HepG2 (cell line): Measurements from ENCODE around the gene ANKRD13C. TPM values are rescaled to one million over a fixed set of nuclear protein-coding genes. Genes with fewer than 3 reads are reported as not detected.

Experiments
- ARNT ChIP-seq: fragments of 450-650 bp; IDR thresholded peaks from 2 replicates; pipeline ENCODE4 v1.6.1; 2017
- GTF3A ChIP-seq: sonication (generic); formaldehyde crosslinking; conservative IDR thresholded peaks from 2 replicates; pipeline ENCODE4 v1.4.0; 2020; ENCODE audit warnings: mild to moderate bottlenecking, missing genetic modification reagents
- KMT2B ChIP-seq: IDR thresholded peaks from 2 replicates; pipeline ENCODE4 v1.6.1; 2016; ENCODE audit warnings: missing genetic modification reagents, missing compliant biosample characterization
- POLR2AphosphoS2 ChIP-seq: IDR thresholded peaks from 2 replicates; pipeline ENCODE4 v1.6.1; 2011; ENCODE audit warnings: low read depth, low read length, improper control_type of control experiment
- SIX1 ChIP-seq: sonication (generic); formaldehyde crosslinking; IDR thresholded peaks from 2 replicates; pipeline ENCODE4 v1.4.0; 2020; ENCODE audit warnings: missing genetic modification reagents, borderline replicate concordance
- ZIK1 ChIP-seq: sonication (generic); formaldehyde crosslinking; IDR thresholded peaks from 2 replicates; pipeline ENCODE4 v1.5.0; 2020; ENCODE audit warnings: mild to moderate bottlenecking, low read depth, missing genetic modification reagents, borderline replicate concordance
- ZNF354B ChIP-seq: sonication (generic); formaldehyde crosslinking; IDR thresholded peaks from 2 replicates; pipeline ENCODE4 v1.8.0; 2022; ENCODE audit warnings: mild to moderate bottlenecking, missing genetic modification reagents
- ZNF547 ChIP-seq: sonication (generic); formaldehyde crosslinking; IDR thresholded peaks from 2 replicates; pipeline ENCODE4 v1.5.1; 2020; ENCODE audit warnings: mild to moderate bottlenecking, missing genetic modification reagents
- ZNF670 ChIP-seq: sonication (generic); formaldehyde crosslinking; IDR thresholded peaks from 2 replicates; pipeline ENCODE4 v1.8.0; 2022; ENCODE audit warnings: mild to moderate bottlenecking, missing genetic modification reagents, borderline replicate concordance
- ZNF816 ChIP-seq: sonication (generic); formaldehyde crosslinking; IDR thresholded peaks from 2 replicates; pipeline ENCODE4 v1.8.0; 2022; ENCODE audit warnings: missing genetic modification reagents, mild to moderate bottlenecking, borderline replicate concordance
- polyA plus RNA-seq, 8 experiments: library from polyadenylated mRNA; depleted of rRNA in 3 of 8; stranded (reverse) in 7 of 8; unstranded in 1 of 8; fragments of >200 nt; fragmentation: Illumina TruSeq in 4 of 8; extraction: Trizol in 4 of 8; gene quantifications; 2 replicates each; pipeline versions ENCODE4 v1.2.1 to v1.2.3, GENCODE V29; 2011 to 2016; ENCODE audit warnings: low read depth in 4 of 8, missing spikeins in 1 of 8, mixed read lengths in 1 of 8; ENCODE audit not compliant: insufficient read depth in 1 of 8
- total RNA-seq, 5 experiments: library from RNA; depleted of rRNA; stranded (reverse); fragments of >200 nt; fragmentation: Illumina TruSeq; extraction: Trizol; gene quantifications; 2 replicates each; pipeline ENCODE4 v1.2.3, GENCODE V29; 2016; ENCODE audit warnings: low read depth in 1 of 5
- TF ChIP-seq, protein P1 (sequence below): sonication (generic); formaldehyde crosslinking; IDR thresholded peaks from 2 replicates; pipeline ENCODE4 v1.4.0; 2020; ENCODE audit warnings: missing genetic modification reagents
- TF ChIP-seq, protein P2 (sequence below): sonication (generic); formaldehyde crosslinking; IDR thresholded peaks from 2 replicates; pipeline ENCODE4 v1.4.0; 2020; ENCODE audit warnings: missing genetic modification reagents
- TF ChIP-seq, protein P3 (sequence below): sonication (generic); formaldehyde crosslinking; IDR thresholded peaks from 2 replicates; pipeline ENCODE4 v1.9.0; 2021; ENCODE audit warnings: missing genetic modification reagents, borderline replicate concordance
- TF ChIP-seq, protein P4 (sequence below): sonication (generic); formaldehyde crosslinking; IDR thresholded peaks from 2 replicates; pipeline ENCODE4 v1.8.1; 2023; ENCODE audit warnings: mild to moderate bottlenecking, missing genetic modification reagents, borderline replicate concordance
- TF ChIP-seq, protein P5 (sequence below): sonication (generic); formaldehyde crosslinking; IDR thresholded peaks from 2 replicates; pipeline ENCODE4 v1.5.0; 2020; ENCODE audit warnings: missing genetic modification reagents
- TF ChIP-seq, protein P6 (sequence below), 2 experiments: sonication (generic) in 1 of 2; formaldehyde crosslinking in 1 of 2; IDR thresholded peaks; 2 replicates each; pipeline versions ENCODE4 v1.5.1 to v1.6.1; 2011 to 2020; ENCODE audit warnings: borderline replicate concordance in 1 of 2, low read depth in 1 of 2, low read length in 1 of 2, mild to moderate bottlenecking in 1 of 2, missing genetic modification reagents in 1 of 2, moderate library complexity in 1 of 2

ANKRD13C gene
- total and polyA plus RNA-seq, 2 of the 13 experiments (the other 11 are each of a cell fraction or from before 2014, with no cell fraction given), result 6.2 to 17.6 TPM

DNA sequence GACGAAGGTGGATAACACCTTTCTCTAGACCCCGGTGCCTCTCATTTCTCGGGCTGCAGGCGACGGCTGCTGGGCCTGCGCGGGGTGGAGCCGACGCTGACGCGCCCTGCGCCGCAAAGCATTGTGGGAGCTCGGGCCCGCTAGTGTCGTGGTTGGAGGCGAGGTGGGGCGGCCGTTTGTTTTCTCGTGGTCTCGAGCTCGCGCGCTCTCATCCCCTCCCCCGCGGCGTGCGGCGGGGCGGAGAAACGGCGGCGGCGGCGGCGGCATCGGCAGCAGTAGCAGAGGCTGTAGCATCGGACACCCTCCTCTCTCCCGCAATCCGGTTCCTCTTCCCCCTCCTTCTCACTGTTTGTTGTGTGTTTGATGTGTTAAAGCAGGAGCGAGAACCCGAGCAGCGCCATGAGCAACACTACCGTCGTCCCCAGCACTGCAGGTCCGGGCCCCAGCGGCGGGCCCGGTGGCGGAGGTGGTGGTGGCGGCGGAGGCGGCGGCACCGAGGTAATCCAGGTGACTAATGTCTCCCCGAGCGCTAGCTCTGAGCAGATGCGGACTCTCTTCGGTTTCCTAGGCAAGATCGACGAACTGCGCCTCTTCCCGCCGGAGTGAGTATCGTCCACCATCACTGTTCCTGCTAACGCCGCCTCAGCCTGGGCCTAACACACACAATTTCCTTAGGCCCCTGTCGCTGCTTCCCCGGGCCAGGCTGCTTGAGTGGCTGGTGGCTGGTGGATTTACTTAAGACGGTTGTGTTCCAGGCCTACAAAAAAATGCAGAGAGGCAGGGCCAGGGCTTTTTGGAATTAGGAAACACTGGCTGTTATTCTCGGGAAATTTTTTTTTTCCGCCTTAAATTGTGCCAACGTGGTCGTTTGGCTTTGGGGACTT lies 133.0 kb downstream of the ANKRD13C start, which contains the start of gene SRSF11 (continued):
- TF ChIP-seq, protein P1, sequence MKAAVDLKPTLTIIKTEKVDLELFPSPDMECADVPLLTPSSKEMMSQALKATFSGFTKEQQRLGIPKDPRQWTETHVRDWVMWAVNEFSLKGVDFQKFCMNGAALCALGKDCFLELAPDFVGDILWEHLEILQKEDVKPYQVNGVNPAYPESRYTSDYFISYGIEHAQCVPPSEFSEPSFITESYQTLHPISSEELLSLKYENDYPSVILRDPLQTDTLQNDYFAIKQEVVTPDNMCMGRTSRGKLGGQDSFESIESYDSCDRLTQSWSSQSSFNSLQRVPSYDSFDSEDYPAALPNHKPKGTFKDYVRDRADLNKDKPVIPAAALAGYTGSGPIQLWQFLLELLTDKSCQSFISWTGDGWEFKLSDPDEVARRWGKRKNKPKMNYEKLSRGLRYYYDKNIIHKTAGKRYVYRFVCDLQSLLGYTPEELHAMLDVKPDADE, result no peak
- TF ChIP-seq ZIK1 (CRISPR knock-in tag), result no peak; the same call in 1 of the 2 replicates
- 0 out of 2 replicates have a peak, but pooled peaks have one; percentile 32 for TF ChIP-seq ZNF547 (CRISPR knock-in tag)
- TF ChIP-seq ZNF354B (CRISPR knock-in tag), result no peak
- TF ChIP-seq, protein P2, sequence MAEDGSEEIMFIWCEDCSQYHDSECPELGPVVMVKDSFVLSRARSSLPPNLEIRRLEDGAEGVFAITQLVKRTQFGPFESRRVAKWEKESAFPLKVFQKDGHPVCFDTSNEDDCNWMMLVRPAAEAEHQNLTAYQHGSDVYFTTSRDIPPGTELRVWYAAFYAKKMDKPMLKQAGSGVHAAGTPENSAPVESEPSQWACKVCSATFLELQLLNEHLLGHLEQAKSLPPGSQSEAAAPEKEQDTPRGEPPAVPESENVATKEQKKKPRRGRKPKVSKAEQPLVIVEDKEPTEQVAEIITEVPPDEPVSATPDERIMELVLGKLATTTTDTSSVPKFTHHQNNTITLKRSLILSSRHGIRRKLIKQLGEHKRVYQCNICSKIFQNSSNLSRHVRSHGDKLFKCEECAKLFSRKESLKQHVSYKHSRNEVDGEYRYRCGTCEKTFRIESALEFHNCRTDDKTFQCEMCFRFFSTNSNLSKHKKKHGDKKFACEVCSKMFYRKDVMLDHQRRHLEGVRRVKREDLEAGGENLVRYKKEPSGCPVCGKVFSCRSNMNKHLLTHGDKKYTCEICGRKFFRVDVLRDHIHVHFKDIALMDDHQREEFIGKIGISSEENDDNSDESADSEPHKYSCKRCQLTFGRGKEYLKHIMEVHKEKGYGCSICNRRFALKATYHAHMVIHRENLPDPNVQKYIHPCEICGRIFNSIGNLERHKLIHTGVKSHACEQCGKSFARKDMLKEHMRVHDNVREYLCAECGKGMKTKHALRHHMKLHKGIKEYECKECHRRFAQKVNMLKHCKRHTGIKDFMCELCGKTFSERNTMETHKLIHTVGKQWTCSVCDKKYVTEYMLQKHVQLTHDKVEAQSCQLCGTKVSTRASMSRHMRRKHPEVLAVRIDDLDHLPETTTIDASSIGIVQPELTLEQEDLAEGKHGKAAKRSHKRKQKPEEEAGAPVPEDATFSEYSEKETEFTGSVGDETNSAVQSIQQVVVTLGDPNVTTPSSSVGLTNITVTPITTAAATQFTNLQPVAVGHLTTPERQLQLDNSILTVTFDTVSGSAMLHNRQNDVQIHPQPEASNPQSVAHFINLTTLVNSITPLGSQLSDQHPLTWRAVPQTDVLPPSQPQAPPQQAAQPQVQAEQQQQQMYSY (CRISPR knock-in tag), result no peak
- TF ChIP-seq, protein P3, sequence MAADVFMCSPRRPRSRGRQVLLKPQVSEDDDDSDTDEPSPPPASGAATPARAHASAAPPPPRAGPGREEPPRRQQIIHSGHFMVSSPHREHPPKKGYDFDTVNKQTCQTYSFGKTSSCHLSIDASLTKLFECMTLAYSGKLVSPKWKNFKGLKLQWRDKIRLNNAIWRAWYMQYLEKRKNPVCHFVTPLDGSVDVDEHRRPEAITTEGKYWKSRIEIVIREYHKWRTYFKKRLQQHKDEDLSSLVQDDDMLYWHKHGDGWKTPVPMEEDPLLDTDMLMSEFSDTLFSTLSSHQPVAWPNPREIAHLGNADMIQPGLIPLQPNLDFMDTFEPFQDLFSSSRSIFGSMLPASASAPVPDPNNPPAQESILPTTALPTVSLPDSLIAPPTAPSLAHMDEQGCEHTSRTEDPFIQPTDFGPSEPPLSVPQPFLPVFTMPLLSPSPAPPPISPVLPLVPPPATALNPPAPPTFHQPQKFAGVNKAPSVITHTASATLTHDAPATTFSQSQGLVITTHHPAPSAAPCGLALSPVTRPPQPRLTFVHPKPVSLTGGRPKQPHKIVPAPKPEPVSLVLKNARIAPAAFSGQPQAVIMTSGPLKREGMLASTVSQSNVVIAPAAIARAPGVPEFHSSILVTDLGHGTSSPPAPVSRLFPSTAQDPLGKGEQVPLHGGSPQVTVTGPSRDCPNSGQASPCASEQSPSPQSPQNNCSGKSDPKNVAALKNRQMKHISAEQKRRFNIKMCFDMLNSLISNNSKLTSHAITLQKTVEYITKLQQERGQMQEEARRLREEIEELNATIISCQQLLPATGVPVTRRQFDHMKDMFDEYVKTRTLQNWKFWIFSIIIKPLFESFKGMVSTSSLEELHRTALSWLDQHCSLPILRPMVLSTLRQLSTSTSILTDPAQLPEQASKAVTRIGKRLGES, result no peak
- TF ChIP-seq SIX1 (CRISPR knock-in tag), result no peak
- no peak for TF ChIP-seq POLR2AphosphoS2
- TF ChIP-seq, protein P4, sequence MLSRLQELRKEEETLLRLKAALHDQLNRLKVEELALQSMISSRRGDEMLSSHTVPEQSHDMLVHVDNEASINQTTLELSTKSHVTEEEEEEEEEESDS (CRISPR knock-in tag), result no peak
- TF ChIP-seq GTF3A, result no peak
- TF ChIP-seq ZNF816 (CRISPR knock-in tag), result peak; percentile 93; the same call in 1 of the 2 replicates
- no peak for TF ChIP-seq ARNT
- TF ChIP-seq, protein P5, sequence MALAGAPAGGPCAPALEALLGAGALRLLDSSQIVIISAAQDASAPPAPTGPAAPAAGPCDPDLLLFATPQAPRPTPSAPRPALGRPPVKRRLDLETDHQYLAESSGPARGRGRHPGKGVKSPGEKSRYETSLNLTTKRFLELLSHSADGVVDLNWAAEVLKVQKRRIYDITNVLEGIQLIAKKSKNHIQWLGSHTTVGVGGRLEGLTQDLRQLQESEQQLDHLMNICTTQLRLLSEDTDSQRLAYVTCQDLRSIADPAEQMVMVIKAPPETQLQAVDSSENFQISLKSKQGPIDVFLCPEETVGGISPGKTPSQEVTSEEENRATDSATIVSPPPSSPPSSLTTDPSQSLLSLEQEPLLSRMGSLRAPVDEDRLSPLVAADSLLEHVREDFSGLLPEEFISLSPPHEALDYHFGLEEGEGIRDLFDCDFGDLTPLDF (CRISPR knock-in tag), result no peak
- TF ChIP-seq ZNF670 (CRISPR knock-in tag), result peak; percentile 85
- TF ChIP-seq KMT2B (CRISPR knock-in tag), result peak; percentile 97
- TF ChIP-seq, protein P6, sequence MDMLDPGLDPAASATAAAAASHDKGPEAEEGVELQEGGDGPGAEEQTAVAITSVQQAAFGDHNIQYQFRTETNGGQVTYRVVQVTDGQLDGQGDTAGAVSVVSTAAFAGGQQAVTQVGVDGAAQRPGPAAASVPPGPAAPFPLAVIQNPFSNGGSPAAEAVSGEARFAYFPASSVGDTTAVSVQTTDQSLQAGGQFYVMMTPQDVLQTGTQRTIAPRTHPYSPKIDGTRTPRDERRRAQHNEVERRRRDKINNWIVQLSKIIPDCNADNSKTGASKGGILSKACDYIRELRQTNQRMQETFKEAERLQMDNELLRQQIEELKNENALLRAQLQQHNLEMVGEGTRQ (IDR thresholded peaks at IDR 0.05; ENCODE audit: low read depth, low read length), result no peak
- TF ChIP-seq, protein P6 (CRISPR knock-in tag; IDR thresholded peaks at IDR 0.05; ENCODE audit: borderline replicate concordance), result no peak
